Spleen (tissue), 7 donors: ENCODE measurements around the gene C1orf159.

Experiments
- CTCF ChIP-seq, 11 experiments: fragments of 200-600 bp in 7 of 11; fragments of 450-650 bp in 4 of 11; sonication (generic) in 4 of 11; IDR thresholded peaks in 8 of 11; conservative IDR thresholded peaks in 3 of 11; 1 replicate in 7 of 11; 2 replicates in 4 of 11; pipeline versions ENCODE4 v1.4.0 to v1.8.0; 2016 to 2021; ENCODE audit warnings: antibody characterized with exemption in 11 of 11, inconsistent platforms in 4 of 11, mild to moderate bottlenecking in 1 of 11
- POLR2A ChIP-seq, 3 donors: fragments of 450-650 bp; IDR thresholded peaks; one replicate each; pipeline ENCODE4 v1.5.1; 2017; ENCODE audit warnings: antibody characterized with exemption in 3 of 3, mild to moderate bottlenecking in 1 of 3
- POLR2AphosphoS5 ChIP-seq, 3 donors: sonication (generic); formaldehyde crosslinking; IDR thresholded peaks; one replicate each; pipeline ENCODE4 v1.5.1; 2017; ENCODE audit warnings: antibody characterized with exemption in 3 of 3
- donor health status: DM: no; HTN: no; CAD: no; lungs with moderate emphysema.
- donor health status: DM: no; HTN: no; CAD: no.
- donor health status: DM: no; HTN: no; CAD: no.

DNA sequence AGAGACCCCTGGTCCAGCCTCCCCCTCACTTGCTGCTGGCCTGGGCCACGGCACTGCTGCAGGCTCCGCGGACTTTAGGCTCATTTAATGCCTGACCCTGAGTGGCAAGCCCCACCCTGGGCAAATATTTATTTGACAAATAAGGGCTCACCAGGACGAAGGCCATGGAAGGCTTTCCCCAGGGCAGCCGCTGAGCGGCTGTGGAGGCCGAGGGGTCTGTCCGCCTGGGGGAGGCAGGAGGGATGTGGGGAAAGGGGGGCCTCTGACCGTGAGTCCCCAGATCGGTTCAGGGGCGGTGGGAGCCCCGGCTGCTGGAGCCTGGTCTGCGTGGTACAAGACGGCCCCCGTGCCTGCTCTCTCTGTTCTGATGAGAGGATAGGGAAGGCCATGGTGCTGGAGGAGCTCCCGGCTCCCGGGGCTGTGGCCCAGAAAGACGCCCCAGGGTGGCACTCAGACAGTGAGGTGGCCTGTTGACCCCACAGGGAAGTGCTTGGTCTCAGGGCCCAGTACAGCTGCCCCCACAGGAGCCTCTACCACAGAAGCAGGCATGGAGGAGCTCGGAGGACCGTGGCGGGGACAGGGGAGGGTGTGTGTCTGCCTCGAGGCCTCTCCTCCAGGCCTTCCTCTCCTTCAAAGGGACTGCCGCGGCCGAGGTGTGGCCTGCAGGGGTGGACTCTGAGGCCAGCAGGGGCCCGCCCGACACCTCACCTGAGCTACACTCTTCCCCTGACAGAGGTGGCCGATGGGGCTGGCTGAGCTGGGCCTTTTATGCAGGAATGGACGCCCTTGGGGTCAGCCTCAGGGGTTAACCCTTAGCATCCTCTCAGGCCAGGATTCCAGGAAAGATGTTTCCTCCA lies 9.1 kb upstream of the C1orf159 start:
- TF ChIP-seq CTCF (IDR thresholded peaks at IDR 0.05 in 8 of 11, conservative IDR thresholded peaks at IDR 0.05 in 3 of 11), result no peak
- no peak for TF ChIP-seq POLR2A (IDR thresholded peaks at IDR 0.05)
- no peak for TF ChIP-seq POLR2AphosphoS5 (IDR thresholded peaks at IDR 0.05)
